ENCODE data around the gene MAPK8.

MAPK8 gene

GRCh38 chr10:48458662-48459048, 152.2 kb downstream of the MAPK8 start:
- ChIA-PET CTCF (no interaction called here), POLR2A (no interaction called here)
- TF ChIP-seq FOXA1 (IDR thresholded peaks at IDR 0.05) (no peak), HDGF (IDR thresholded peaks at IDR 0.05; ENCODE audit: borderline replicate concordance) (no peak), FOXM1 (IDR thresholded peaks at IDR 0.05; ENCODE audit: borderline replicate concordance) (no peak), L3MBTL2 (conservative IDR thresholded peaks at IDR 0.05) (no peak), ZNF384 (IDR thresholded peaks at IDR 0.05) (no peak), CTBP1 (IDR thresholded peaks at IDR 0.05; ENCODE audit: borderline replicate concordance) (no peak), SUZ12 (IDR thresholded peaks at IDR 0.05) (no peak), FOXK2 (IDR thresholded peaks at IDR 0.05) (no peak), BHLHE40 (IDR thresholded peaks at IDR 0.05; ENCODE audit: borderline replicate concordance) (no peak), LEF1 (IDR thresholded peaks at IDR 0.05; ENCODE audit: borderline replicate concordance) (no peak), TARDBP (IDR thresholded peaks at IDR 0.05) (no peak), SP1 (IDR thresholded peaks at IDR 0.05) (no peak)
- DNase-seq (ENCODE audit: extremely low spot score): no peak

GRCh38 chr10:48459270-48460150, 153.0 kb downstream of the MAPK8 start:
- ChIA-PET POLR2A (no interaction called here), CTCF (interaction anchor here (0.6 kb wide), 1 partner anchor 93 kb away, joined by 4 read pairs; no protein-coding TSS in a partner anchor)
- no peak for DNase-seq (ENCODE audit: extremely low spot score)
- no peak for TF ChIP-seq SP1 (IDR thresholded peaks at IDR 0.05)
- no peak for TF ChIP-seq TARDBP (IDR thresholded peaks at IDR 0.05)
- no peak for TF ChIP-seq HDGF (IDR thresholded peaks at IDR 0.05; ENCODE audit: borderline replicate concordance)
- TF ChIP-seq PKNOX1 (IDR thresholded peaks at IDR 0.05): no peak
- no peak for TF ChIP-seq ARNT (IDR thresholded peaks at IDR 0.05)
- no peak for TF ChIP-seq FOXM1 (IDR thresholded peaks at IDR 0.05; ENCODE audit: borderline replicate concordance)

GRCh38 chr10:48460182-48460581, 153.7 kb downstream of the MAPK8 start:
- TF ChIP-seq CTBP1 (IDR thresholded peaks at IDR 0.05; ENCODE audit: borderline replicate concordance) (no peak), ELF4 (IDR thresholded peaks at IDR 0.05) (no peak)
- CTCF ChIA-PET: interaction anchor here (0.6 kb wide), 1 partner anchor 93 kb away, joined by 4 read pairs; no protein-coding TSS in a partner anchor
- POLR2A ChIA-PET: no interaction called here
- DNase-seq (ENCODE audit: extremely low spot score): no peak

GRCh38 chr10:48461623-48462481, 155.4 kb downstream of the MAPK8 start:
- ChIA-PET POLR2A (no interaction called here), CTCF (no interaction called here)
- DNase-seq (ENCODE audit: extremely low spot score): no peak
- TF ChIP-seq FOXM1 (IDR thresholded peaks at IDR 0.05; ENCODE audit: borderline replicate concordance) (no peak), ARNT (IDR thresholded peaks at IDR 0.05) (no peak), ZNF384 (IDR thresholded peaks at IDR 0.05) (no peak), NFRKB (IDR thresholded peaks at IDR 0.05) (no peak), TARDBP (IDR thresholded peaks at IDR 0.05) (no peak), FOXK2 (IDR thresholded peaks at IDR 0.05) (no peak)

GRCh38 chr10:48462482-48463020, 156.1 kb downstream of the MAPK8 start:
- POLR2A ChIA-PET: no interaction called here
- CTCF ChIA-PET: no interaction called here
- DNase-seq (ENCODE audit: extremely low spot score): no peak
- TF ChIP-seq PKNOX1 (IDR thresholded peaks at IDR 0.05) (no peak), FOXK2 (IDR thresholded peaks at IDR 0.05) (no peak), SUZ12 (IDR thresholded peaks at IDR 0.05) (no peak), HDGF (IDR thresholded peaks at IDR 0.05; ENCODE audit: borderline replicate concordance) (no peak), CTBP1 (IDR thresholded peaks at IDR 0.05; ENCODE audit: borderline replicate concordance) (no peak), ELF4 (IDR thresholded peaks at IDR 0.05) (no peak), FOXA1 (IDR thresholded peaks at IDR 0.05) (no peak)

GRCh38 chr10:48463318-48464003, 157.0 kb downstream of the MAPK8 start:
- DNase-seq (ENCODE audit: extremely low spot score): no peak
- ChIA-PET CTCF (no interaction called here), POLR2A (interaction anchor here (0.8 kb wide), 1 partner anchor 61 kb away, joined by 3 read pairs; no protein-coding TSS in a partner anchor)
- TF ChIP-seq PKNOX1 (IDR thresholded peaks at IDR 0.05) (no peak), TARDBP (IDR thresholded peaks at IDR 0.05) (no peak), ARNT (IDR thresholded peaks at IDR 0.05) (no peak), BHLHE40 (IDR thresholded peaks at IDR 0.05; ENCODE audit: borderline replicate concordance) (no peak), L3MBTL2 (conservative IDR thresholded peaks at IDR 0.05) (no peak), FOXA1 (IDR thresholded peaks at IDR 0.05) (no peak)
